K562 (cell line): ENCODE measurements around the gene ELF3. TPM values are rescaled to one million over a fixed set of nuclear protein-coding genes. Genes with fewer than 3 reads are reported as not detected.

Experiments
- ATF2 ChIP-seq: sonication (generic); formaldehyde crosslinking; IDR thresholded peaks from 2 replicates; pipeline ENCODE4 v1.8.1; 2022; ENCODE audit warnings: missing genetic modification reagents
- CBFA2T2 ChIP-seq: fragments of 450-650 bp; conservative IDR thresholded peaks from 2 replicates; pipeline ENCODE4 v1.6.1; 2017; ENCODE audit warnings: mild to moderate bottlenecking
- CHD1 ChIP-seq: fragments of 200-600 bp; sonication (generic); IDR thresholded peaks from one replicate; pipeline ENCODE4 v1.6.1; 2012; ENCODE audit warnings: mild to moderate bottlenecking, moderate library complexity, low read length, inconsistent platforms
- ERF ChIP-seq: fragments of 450-650 bp; formaldehyde crosslinking; IDR thresholded peaks from 2 replicates; pipeline ENCODE4 v1.4.0; 2020; ENCODE audit warnings: mild to moderate bottlenecking, mixed read lengths
- FOXA3 ChIP-seq, 2 experiments: fragments of 450-650 bp in 1 of 2; sonication (generic) in 1 of 2; formaldehyde crosslinking; IDR thresholded peaks in 1 of 2; conservative IDR thresholded peaks in 1 of 2; 2 replicates each; pipeline versions ENCODE4 v1.4.0 to v1.8.0; 2020 to 2022; ENCODE audit warnings: mild to moderate bottlenecking in 2 of 2, missing genetic modification reagents in 1 of 2
- HBP1 ChIP-seq: fragments of 450-650 bp; formaldehyde crosslinking; IDR thresholded peaks from 2 replicates; pipeline ENCODE4 v1.4.0; 2022; ENCODE audit warnings: missing genetic modification characterization
- HSF4 ChIP-seq: fragments of 250-450 bp; sonication (Bioruptor Pico); IDR thresholded peaks from 2 replicates; pipeline ENCODE4 v2.1.2; 2022; ENCODE audit warnings: mild to moderate bottlenecking, moderate library complexity, borderline replicate concordance
- MAFG ChIP-seq: fragments of 450-650 bp; conservative IDR thresholded peaks from 2 replicates; pipeline ENCODE4 v1.6.1; 2016; ENCODE audit warnings: missing genetic modification characterization, missing compliant biosample characterization
- MECOM ChIP-seq: fragments of 250-450 bp; sonication (Bioruptor Pico); IDR thresholded peaks from 2 replicates; pipeline ENCODE4 v1.8.0; 2022; ENCODE audit warnings: inconsistent platforms
- MTA3 ChIP-seq: fragments of 450-650 bp; formaldehyde crosslinking; IDR thresholded peaks from 2 replicates; pipeline ENCODE4 v1.6.1; 2017; ENCODE audit warnings: mild to moderate bottlenecking, borderline replicate concordance
- POLR2AphosphoS5 ChIP-seq: IDR thresholded peaks from 2 replicates; pipeline ENCODE4 v1.6.1; 2011; ENCODE audit warnings: mild to moderate bottlenecking, low read depth, low read length, moderate library complexity; ENCODE audit not compliant: control insufficient read depth, insufficient read depth
- RHOXF2B ChIP-seq: fragments of 250-450 bp; sonication (Bioruptor Pico); conservative IDR thresholded peaks from 2 replicates; pipeline ENCODE4 v1.5.1; 2021
- SIRT6 ChIP-seq: IDR thresholded peaks from one replicate; pipeline ENCODE4 v1.6.1; 2012; ENCODE audit warnings: low read depth, mild to moderate bottlenecking, control low read depth, inconsistent platforms, low read length, moderate library complexity
- SMARCA4 ChIP-seq: fragments of 450-650 bp; IDR thresholded peaks from 2 replicates; pipeline ENCODE4 v1.6.1; 2016
- SOX6 ChIP-seq: fragments of 450-650 bp; IDR thresholded peaks from 2 replicates; pipeline ENCODE4 v1.6.1; 2014; ENCODE audit warnings: mild to moderate bottlenecking
- TARDBP ChIP-seq: fragments of 450-650 bp; IDR thresholded peaks from 2 replicates; pipeline ENCODE4 v1.6.1; 2016
- TCF15 ChIP-seq: fragments of 250-450 bp; sonication (Bioruptor Pico); IDR thresholded peaks from 2 replicates; pipeline ENCODE4 v1.8.0; 2022; ENCODE audit warnings: moderate library complexity, mild to moderate bottlenecking, inconsistent platforms
- TRIM24 ChIP-seq, 2 experiments: fragments of 450-650 bp; IDR thresholded peaks; 2 replicates each; pipeline ENCODE4 v1.6.1; 2016
- USF1 ChIP-seq: sonication (generic); formaldehyde crosslinking; IDR thresholded peaks from 2 replicates; pipeline ENCODE4 v1.9.0; 2022; ENCODE audit warnings: mild to moderate bottlenecking, missing genetic modification reagents
- VEZF1 ChIP-seq: fragments of 200-800 bp; sonication (Bioruptor generic); IDR thresholded peaks from 2 replicates; pipeline ENCODE4 v1.6.1; 2017; ENCODE audit warnings: missing genetic modification characterization, missing compliant biosample characterization
- YY1 ChIP-seq, 3 experiments: IDR thresholded peaks; 2 replicates each; pipeline ENCODE4 v1.6.1; 2011; ENCODE audit warnings: low read length in 2 of 3, mild to moderate bottlenecking in 2 of 3, moderate library complexity in 2 of 3, borderline replicate concordance in 1 of 3, control low read depth in 1 of 3, low read depth in 1 of 3; ENCODE audit not compliant: insufficient read depth in 3 of 3, insufficient replicate concordance in 2 of 3, control insufficient read depth in 1 of 3, insufficient read length in 1 of 3; ENCODE audit errors: extremely low read depth in 1 of 3
- ZNF707 ChIP-seq: fragments of 250-450 bp; sonication (Bioruptor Pico); conservative IDR thresholded peaks from 2 replicates; pipeline ENCODE4 v1.8.0; 2022; ENCODE audit warnings: inconsistent platforms, mild to moderate bottlenecking, moderate library complexity
- ZNF766 ChIP-seq: fragments of 200-800 bp; sonication (Bioruptor generic); conservative IDR thresholded peaks from 2 replicates; pipeline ENCODE4 v1.6.1; 2016; ENCODE audit warnings: missing genetic modification characterization, missing compliant biosample characterization
- polyA plus RNA-seq, 8 experiments: library from polyadenylated mRNA; depleted of rRNA in 4 of 8; stranded (reverse) in 5 of 8; unstranded in 3 of 8; fragments of >200 nt; fragmentation: Nextera tagmentation in 2 of 8; fragmentation: Illumina TruSeq in 1 of 8; extraction: Ambion mirVana in 2 of 8; extraction: Trizol in 1 of 8; gene quantifications; 2 replicates each; pipeline versions ENCODE4 v1.2.1 to v1.2.3, GENCODE V29; 2011 to 2014; ENCODE audit warnings: inconsistent platforms in 1 of 8, missing spikeins in 1 of 8
- total RNA-seq, 7 experiments: library from RNA; depleted of rRNA in 6 of 7; stranded (reverse); fragments of >200 nt in 6 of 7; fragmentation: Illumina TruSeq in 2 of 7; extraction: Trizol in 2 of 7; gene quantifications; 2 replicates each; pipeline versions ENCODE4 v1.2.1 to v1.2.3, GENCODE V29; 2011 to 2021; ENCODE audit warnings: low replicate concordance in 1 of 7

The ELF3 gene
- total and polyA plus RNA-seq, 9 of the 15 experiments (the other 6 are each of a cell fraction or from before 2014, with no cell fraction given): 0.03 to 1.2 (median 0.07) TPM; not detected in 4

GRCh38 chr1:202018468-202019234 is 8.3 kb downstream of the ELF3 start (continued):
- no peak for TF ChIP-seq ERF (CRISPR knock-in tag)
- peak; percentile 88 for TF ChIP-seq VEZF1 (CRISPR knock-in tag)
- TF ChIP-seq ZNF707 (CRISPR knock-in tag): no peak
- TF ChIP-seq TARDBP: peak; percentile 75
- TF ChIP-seq SIRT6: no peak
- peak; percentile 86; the same call in 1 of the 2 replicates for TF ChIP-seq MTA3
- TF ChIP-seq CBFA2T2: peak; percentile 77
- TF ChIP-seq YY1 (IDR thresholded peaks at IDR 0.05; ENCODE audit: borderline replicate concordance in 1 of 3, control insufficient read depth in 1 of 3, extremely low read depth in 1 of 3, insufficient read depth in 3 of 3, insufficient read length in 1 of 3, insufficient replicate concordance in 2 of 3, low read depth in 1 of 3, low read length in 2 of 3): peak in 1 of 3 experiments; percentile 4
- peak; percentile 61; the same call in 1 of the 2 replicates for TF ChIP-seq MECOM (CRISPR knock-in tag)
- peak; percentile 85 for TF ChIP-seq SOX6
- peak; percentile 48 for TF ChIP-seq USF1 (CRISPR knock-in tag)
- no peak for TF ChIP-seq ATF2 (CRISPR knock-in tag)
- no peak for TF ChIP-seq TCF15 (CRISPR knock-in tag)
- TF ChIP-seq HBP1 (CRISPR knock-in tag): 0 out of 2 replicates have a peak, but pooled peaks have one; percentile 64
- TF ChIP-seq CHD1: no peak
- no peak for TF ChIP-seq RHOXF2B (CRISPR knock-in tag)
- TF ChIP-seq HSF4 (CRISPR knock-in tag): no peak
- peak; percentile 75 to 79 for TF ChIP-seq TRIM24 (IDR thresholded peaks at IDR 0.05)
- TF ChIP-seq SMARCA4: peak; percentile 93
- TF ChIP-seq FOXA3 (CRISPR knock-in tag; conservative IDR thresholded peaks at IDR 0.05 in 1 of 2, IDR thresholded peaks at IDR 0.05 in 1 of 2): peak; percentile 74 to 85
- peak; percentile 41; the same call in 1 of the 2 replicates for TF ChIP-seq ZNF766 (CRISPR knock-in tag)
- TF ChIP-seq POLR2AphosphoS5: peak; percentile 58; the same call in 1 of the 2 replicates
- no peak for TF ChIP-seq MAFG (tag)
